Trophoblast cell (in vitro differentiated cells and primary cell): Measurements from ENCODE around the gene ANKRD53.

ENCODE experiments used
- DNase-seq, 2 donors: peaks; one replicate each; pipeline ENCODE4 v3.0.0-alpha.2; 2016
- H2AFZ ChIP-seq: 2 replicates; pipeline ENCODE4 v1.6.1; 2013; ENCODE audit warnings: low read length, moderate library complexity, mild to moderate bottlenecking; ENCODE audit not compliant: insufficient read depth, poor library complexity
- H2AK5ac ChIP-seq: 2 replicates; pipeline ENCODE4 v1.6.1; 2013; ENCODE audit warnings: mild to moderate bottlenecking, low read length
- H2BK120ac ChIP-seq: 2 replicates; pipeline ENCODE4 v1.6.1; 2013; ENCODE audit warnings: low read length, mild to moderate bottlenecking, moderate library complexity; ENCODE audit not compliant: insufficient read depth, poor library complexity
- H2BK12ac ChIP-seq: 2 replicates; pipeline ENCODE4 v1.6.1; 2013; ENCODE audit warnings: mild to moderate bottlenecking, low read length, moderate library complexity
- H2BK5ac ChIP-seq: 2 replicates; pipeline ENCODE4 v1.6.1; 2013; ENCODE audit warnings: low read length, low read depth, moderate library complexity, mild to moderate bottlenecking; ENCODE audit not compliant: poor library complexity
- H3K14ac ChIP-seq: 2 replicates; pipeline ENCODE4 v1.6.1; 2013; ENCODE audit warnings: mild to moderate bottlenecking, low read length
- H3K18ac ChIP-seq: 2 replicates; pipeline ENCODE4 v1.6.1; 2013; ENCODE audit warnings: mild to moderate bottlenecking, low read length
- H3K23ac ChIP-seq: 2 replicates; pipeline ENCODE4 v1.6.1; 2013; ENCODE audit warnings: low read length
- H3K27ac ChIP-seq: 2 replicates; pipeline ENCODE4 v1.5.1; 2013; ENCODE audit warnings: low read depth, mild to moderate bottlenecking, inconsistent platforms, low read length, moderate library complexity
- H3K27me3 ChIP-seq: 2 replicates; pipeline ENCODE4 v1.6.1; 2013; ENCODE audit warnings: inconsistent platforms, mild to moderate bottlenecking, low read length, moderate library complexity; ENCODE audit not compliant: insufficient read depth
- H3K36me3 ChIP-seq, 2 experiments: 1 replicate in 1 of 2; 2 replicates in 1 of 2; pipeline ENCODE4 v1.6.1; 2013; ENCODE audit warnings: low read length in 2 of 2, mild to moderate bottlenecking in 2 of 2, moderate library complexity in 1 of 2; ENCODE audit not compliant: insufficient read depth in 2 of 2, control insufficient read depth in 1 of 2
- H3K4ac ChIP-seq: 2 replicates; pipeline ENCODE4 v1.6.1; 2013; ENCODE audit warnings: low read depth, mild to moderate bottlenecking, low read length, moderate library complexity
- H3K4me1 ChIP-seq, 2 experiments: 1 replicate in 1 of 2; 2 replicates in 1 of 2; pipeline ENCODE4 v1.6.1; 2013; ENCODE audit warnings: low read length in 2 of 2, mild to moderate bottlenecking in 2 of 2, moderate library complexity in 1 of 2; ENCODE audit not compliant: insufficient read depth in 2 of 2, control insufficient read depth in 1 of 2
- H3K4me2 ChIP-seq: 2 replicates; pipeline ENCODE4 v1.6.1; 2013; ENCODE audit warnings: inconsistent platforms, mild to moderate bottlenecking, low read length, moderate library complexity
- H3K4me3 ChIP-seq: 2 replicates; pipeline ENCODE4 v1.5.1; 2013; ENCODE audit warnings: mild to moderate bottlenecking, low read depth, low read length, inconsistent platforms
- H3K79me1 ChIP-seq: one replicate; pipeline ENCODE4 v1.6.1; 2013; ENCODE audit warnings: low read length
- H3K79me2 ChIP-seq: 2 replicates; pipeline ENCODE4 v1.6.1; 2013; ENCODE audit warnings: low read length, mild to moderate bottlenecking; ENCODE audit not compliant: control insufficient read depth, insufficient read depth, poor library complexity
- H3K9ac ChIP-seq: 2 replicates; pipeline ENCODE4 v1.6.1; 2013; ENCODE audit warnings: mild to moderate bottlenecking, low read length
- H3K9me3 ChIP-seq: 2 replicates; pipeline ENCODE4 v1.6.1; 2013; ENCODE audit warnings: low read depth, mild to moderate bottlenecking, control low read depth, inconsistent platforms, low read length; ENCODE audit not compliant: insufficient read depth
- H4K12ac ChIP-seq: 2 replicates; pipeline ENCODE4 v1.6.1; 2013; ENCODE audit warnings: low read depth, mild to moderate bottlenecking, low read length, moderate library complexity
- H4K8ac ChIP-seq: 2 replicates; pipeline ENCODE4 v1.6.1; 2013; ENCODE audit warnings: low read depth, mild to moderate bottlenecking, low read length, moderate library complexity
- H4K91ac ChIP-seq: one replicate; pipeline ENCODE4 v1.6.1; 2013; ENCODE audit warnings: low read depth, mild to moderate bottlenecking, low read length, moderate library complexity
- WGBS: extraction: QIAGEN DNeasy Blood & Tissue Kit; methylation state at CpG from one replicate; pipeline ENCODE4 v1.1.7; 2013; ENCODE audit warnings: missing lambda C conversion rate; ENCODE audit not compliant: insufficient read length, insufficient coverage; ENCODE audit errors: extremely low coverage; 5-methylcytosine and 5-hydroxymethylcytosine counted together

The ANKRD53 gene

DNA sequence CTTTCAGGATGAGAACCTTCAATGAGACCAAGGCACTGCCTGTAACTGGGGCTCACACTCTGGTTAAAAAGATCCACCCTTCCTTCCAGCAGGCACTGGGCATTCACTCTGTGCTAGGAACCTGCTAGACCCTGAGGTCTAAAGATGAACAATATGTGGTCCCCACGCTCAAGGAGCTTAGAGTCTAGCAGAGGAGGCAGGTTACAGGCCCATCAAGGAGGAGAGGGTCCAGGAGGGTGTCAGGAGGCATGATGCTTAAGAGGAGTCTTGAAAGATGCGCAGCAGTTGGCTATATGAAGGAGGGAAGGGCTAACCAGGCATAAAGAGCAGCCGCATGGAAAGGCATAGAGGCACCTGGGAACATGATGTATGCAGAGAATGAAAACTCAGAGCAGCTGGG, 4.5 kb downstream of the ANKRD53 start:
- Histone ChIP-seq H2BK12ac (no peak overlapping the region), H3K36me3 (peaks cover 8 to 19% of the 10 kb centered on the region in 2 experiments), H3K9me3 (peaks cover 3% of the 10 kb centered on the region), H2AK5ac (no peak overlapping the region), H3K4me2 (no peak overlapping the region), H4K91ac (no peak overlapping the region), H3K27ac (no peak overlapping the region), H3K79me2 (peaks cover 1% of the 10 kb centered on the region), H4K12ac (no peak overlapping the region), H2AFZ (no peak overlapping the region), H2BK120ac (no peak overlapping the region), H3K9ac (no peak overlapping the region), H3K4ac (no peak overlapping the region), H3K79me1 (peaks cover 3% of the 10 kb centered on the region), H3K27me3 (no peaks in the 10 kb centered on the region), H3K4me3 (peak overlapping the region; percentile 26), H3K14ac (no peak overlapping the region), H3K4me1 (peaks cover 2 to 3% of the 10 kb centered on the region in 2 experiments), H3K23ac (no peak overlapping the region), H4K8ac (no peak overlapping the region), H3K18ac (no peak overlapping the region), H2BK5ac (no peak overlapping the region)
- no CpG with 5 or more reads among the region's 3 CpGs for WGBS
- no peak for DNase-seq

DNA sequence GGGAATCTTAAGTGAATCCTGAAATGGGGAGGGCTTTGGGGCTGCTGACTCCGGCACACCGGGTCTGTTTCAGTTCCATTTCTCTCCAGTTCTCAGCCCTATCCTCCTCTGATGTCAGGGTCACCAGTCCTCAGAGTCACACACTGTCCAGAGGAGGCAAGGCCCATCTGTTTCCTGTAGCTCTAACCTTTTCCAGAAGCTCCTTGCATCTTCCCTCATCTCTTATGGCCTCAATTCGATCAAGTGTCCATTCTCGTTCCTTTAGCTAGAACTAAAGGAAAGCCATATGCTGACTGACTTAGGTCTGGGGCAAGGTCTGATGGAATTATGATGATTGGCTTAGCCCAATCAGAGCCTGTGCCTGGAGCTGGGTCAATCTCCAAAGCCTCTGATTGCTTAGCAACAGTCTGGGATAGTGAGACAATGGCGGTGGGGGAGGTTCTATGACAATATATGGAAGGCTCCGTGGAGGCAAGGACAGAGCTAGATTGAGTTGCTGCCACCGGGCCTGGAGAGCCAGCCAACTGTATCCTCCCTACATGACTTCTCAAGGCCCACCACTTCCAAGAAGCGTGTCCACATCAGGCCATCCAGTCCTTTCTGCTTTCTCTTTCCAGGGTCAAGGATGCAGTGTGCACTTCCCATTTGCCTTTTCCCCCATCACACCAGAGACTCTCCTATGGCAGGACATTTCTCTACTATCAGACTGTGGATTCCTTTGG, 5.2 kb downstream of the ANKRD53 start:
- Histone ChIP-seq H2AFZ (no peak overlapping the region), H3K4ac (no peak overlapping the region), H3K9me3 (peaks cover 3% of the 10 kb centered on the region), H3K36me3 (peaks cover 15 to 26% of the 10 kb centered on the region in 2 experiments), H3K27me3 (no peaks in the 10 kb centered on the region), H3K4me3 (no peak overlapping the region), H4K12ac (no peak overlapping the region), H2BK5ac (no peak overlapping the region), H3K18ac (no peak overlapping the region), H2AK5ac (no peak overlapping the region), H3K23ac (no peak overlapping the region), H3K14ac (no peak overlapping the region), H3K79me1 (peaks cover 3% of the 10 kb centered on the region), H3K9ac (no peak overlapping the region), H3K4me1 (peaks cover 0 to 2% of the 10 kb centered on the region in 2 experiments), H3K4me2 (no peak overlapping the region), H3K27ac (no peak overlapping the region), H2BK12ac (no peak overlapping the region), H4K8ac (no peak overlapping the region), H2BK120ac (no peak overlapping the region), H4K91ac (no peak overlapping the region), H3K79me2 (no peaks in the 10 kb centered on the region)
- WGBS: no CpG with 5 or more reads among the region's 8 CpGs
- no peak for DNase-seq

DNA sequence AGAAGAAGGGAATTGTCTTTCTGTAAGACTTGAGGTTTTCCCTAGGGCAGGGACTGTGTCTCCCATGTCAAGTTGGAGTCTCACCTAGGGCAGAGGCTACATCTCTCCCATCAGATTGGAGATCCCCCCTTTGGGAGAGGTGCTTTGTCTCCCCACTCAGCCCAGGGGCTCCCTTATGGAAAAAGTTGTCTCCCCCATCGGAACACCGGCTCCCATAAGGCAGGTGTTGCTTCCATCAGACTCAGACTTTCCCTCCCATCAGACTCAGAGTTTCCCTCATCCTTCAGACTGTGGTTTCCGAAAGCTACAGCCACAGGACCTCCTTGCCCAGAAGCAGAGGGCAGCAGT, 5.8 kb downstream of the ANKRD53 start:
- Histone ChIP-seq H3K23ac (no peak overlapping the region), H2AK5ac (no peak overlapping the region), H3K14ac (no peak overlapping the region), H3K9me3 (peaks cover 3% of the 10 kb centered on the region), H2AFZ (no peak overlapping the region), H3K4me3 (no peak overlapping the region), H3K79me2 (no peaks in the 10 kb centered on the region), H3K36me3 (peaks cover 20 to 32% of the 10 kb centered on the region in 2 experiments), H3K18ac (no peak overlapping the region), H3K9ac (no peak overlapping the region), H2BK120ac (no peak overlapping the region), H4K12ac (no peak overlapping the region), H3K79me1 (peaks cover 1% of the 10 kb centered on the region), H3K27ac (no peak overlapping the region), H3K4me2 (no peak overlapping the region), H3K27me3 (no peaks in the 10 kb centered on the region), H4K8ac (no peak overlapping the region), H4K91ac (no peak overlapping the region), H3K4me1 (no peaks in the 10 kb centered on the region), H2BK5ac (no peak overlapping the region), H2BK12ac (no peak overlapping the region), H3K4ac (no peak overlapping the region)
- no peak for DNase-seq
- no CpG with 5 or more reads among the region's 3 CpGs for WGBS

DNA sequence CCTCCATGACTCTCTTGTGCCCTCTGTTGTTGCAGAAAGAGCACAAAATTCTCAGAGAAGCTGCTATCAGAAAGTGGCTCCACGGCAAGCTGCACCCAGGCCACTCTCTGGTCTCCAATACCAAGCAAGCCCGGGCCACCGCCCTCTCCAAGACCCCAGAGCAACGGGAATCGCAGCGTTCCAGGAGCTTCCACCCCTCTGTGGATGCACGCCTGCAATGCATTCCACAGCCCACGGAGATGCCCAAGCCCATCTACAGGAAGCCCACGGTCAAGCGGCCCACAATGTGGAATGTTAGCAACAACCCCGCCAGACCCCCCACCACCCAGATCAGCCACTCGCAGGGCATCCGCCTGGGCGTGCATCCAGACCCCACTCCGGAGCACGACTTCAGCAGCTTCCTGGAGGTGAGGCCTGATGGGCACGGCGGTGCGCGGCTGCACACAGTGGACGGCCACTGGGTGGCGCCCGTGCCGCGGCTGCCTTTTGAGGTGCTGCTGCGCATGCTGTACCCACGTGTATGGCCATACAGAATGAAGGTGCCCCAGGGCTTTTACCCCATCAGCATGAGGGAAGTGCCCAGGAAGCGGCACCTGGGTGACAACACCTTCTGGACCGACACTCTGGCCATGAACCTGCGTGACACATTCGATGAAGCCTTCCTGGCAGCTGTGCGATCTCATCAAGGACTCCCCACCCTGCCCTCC, 6.3 kb downstream of the ANKRD53 start:
- Histone ChIP-seq H3K4me2 (no peak overlapping the region), H3K18ac (no peak overlapping the region), H2AFZ (no peak overlapping the region), H3K27me3 (no peaks in the 10 kb centered on the region), H4K8ac (no peak overlapping the region), H3K4ac (no peak overlapping the region), H3K27ac (no peak overlapping the region), H4K91ac (no peak overlapping the region), H4K12ac (no peak overlapping the region), H3K9me3 (peaks cover under 1% of the 10 kb centered on the region), H2AK5ac (no peak overlapping the region), H3K79me2 (no peaks in the 10 kb centered on the region), H3K36me3 (peaks cover 23 to 34% of the 10 kb centered on the region in 2 experiments), H3K14ac (no peak overlapping the region), H3K4me1 (no peaks in the 10 kb centered on the region), H3K9ac (no peak overlapping the region), H3K79me1 (no peaks in the 10 kb centered on the region), H2BK120ac (no peak overlapping the region), H2BK12ac (no peak overlapping the region), H2BK5ac (no peak overlapping the region), H3K4me3 (no peak overlapping the region), H3K23ac (no peak overlapping the region)
- peak; percentile 69 to 78 for DNase-seq
- WGBS: no CpG with 5 or more reads among the region's 32 CpGs
